GM12878 (cell line): ENCODE data around the gene ADK. TPM values are rescaled to one million over a fixed set of nuclear protein-coding genes. Genes with fewer than 3 reads are reported as not detected.

ENCODE experiments used
- ATAC-seq: fragments of 200-7000 bp; cut with Tn5 transposase; 3 replicates; pipeline ENCODE4 v1.9.1; 2020; ENCODE audit warnings: mild to moderate bottlenecking, moderate library complexity
- BruUV-seq: library from RNA; stranded (reverse); fragments of 400-500 nt; replicated peaks from 2 replicates; lab custom pipeline; 2021; lab: Mats Ljungman, UMichigan
- CTCF ChIA-PET: fragments of 300-600 bp; sonication (Branson Sonifier 250); formaldehyde crosslinking; extraction: SDS; loops from one replicate; lab custom pipeline; 2021; ENCODE audit warnings: inconsistent platforms; lab: Yijun Ruan, JAX
- POLR2A ChIA-PET: fragments of 350-600 bp; formaldehyde crosslinking; extraction: SDS; loops from one replicate; lab custom pipeline; 2021; ENCODE audit warnings: inconsistent platforms; lab: Charles Lee
- RAD21 ChIA-PET: fragments of 300-600 bp; sonication (Branson Sonifier 250); formaldehyde crosslinking; loops from one replicate; lab custom pipeline; 2023; ENCODE audit warnings: antibody characterized with exemption; ENCODE audit not compliant: unreplicated experiment; lab: Charles Lee
- SMC1A ChIA-PET: fragments of 300-600 bp; sonication (Branson Sonifier 250); formaldehyde crosslinking; loops from one replicate; lab custom pipeline; 2023; ENCODE audit not compliant: unreplicated experiment, uncharacterized antibody; lab: Charles Lee
- DNase-seq: peaks from one replicate; pipeline ENCODE4 v3.0.0-alpha.2; 2011; ENCODE audit warnings: low read depth, low spot score
- FAIRE-seq: peaks from 3 replicates; lab custom pipeline; 2011; peaks lifted over from hg19 to GRCh38; lab: Jason Lieb, UNC
- H2AFZ ChIP-seq: 2 replicates; pipeline ENCODE4 v1.6.0; 2011; ENCODE audit warnings: low read depth, low read length, control low read depth; ENCODE audit not compliant: control insufficient read depth
- H3K27ac ChIP-seq: 2 replicates; pipeline ENCODE4 v1.5.1; 2011; ENCODE audit warnings: control low read depth; ENCODE audit not compliant: control insufficient read depth, insufficient read depth
- H3K27me3 ChIP-seq, 2 experiments: replicated peaks in 1 of 2; 2 replicates each; pipeline versions ENCODE4 v1.6.0 to v1.6.1; 2011; ENCODE audit warnings: low read length in 1 of 2; ENCODE audit not compliant: control insufficient read depth in 2 of 2, insufficient read depth in 2 of 2
- H3K36me3 ChIP-seq, 2 experiments: 2 replicates each; pipeline ENCODE4 v1.5.1; 2011; ENCODE audit warnings: low read length in 1 of 2; ENCODE audit not compliant: control insufficient read depth in 2 of 2, insufficient read depth in 2 of 2
- H3K4me1 ChIP-seq: 2 replicates; pipeline ENCODE4 v1.6.1; 2011; ENCODE audit warnings: mild to moderate bottlenecking, low read length, moderate library complexity, mixed read lengths; ENCODE audit not compliant: control insufficient read depth, insufficient read depth
- H3K4me2 ChIP-seq: 2 replicates; pipeline ENCODE4 v1.6.0; 2011; ENCODE audit warnings: control low read depth; ENCODE audit not compliant: control insufficient read depth, insufficient read depth
- H3K4me3 ChIP-seq: fragments of 200-600 bp; sonication (generic); 2 replicates; pipeline ENCODE4 v1.5.1; 2016
- H3K79me2 ChIP-seq: 2 replicates; pipeline ENCODE4 v1.6.0; 2011; ENCODE audit warnings: low read length; ENCODE audit not compliant: control insufficient read depth, insufficient read depth
- H3K9ac ChIP-seq: 2 replicates; pipeline ENCODE4 v1.8.0; 2011; ENCODE audit warnings: low read length, control low read depth, mixed read lengths; ENCODE audit not compliant: control insufficient read depth, insufficient read depth
- H3K9me3 ChIP-seq: replicated peaks from 3 replicates; pipeline ENCODE4 v1.5.1; 2011; ENCODE audit warnings: mild to moderate bottlenecking, low read length; ENCODE audit not compliant: control insufficient read depth, insufficient read depth
- H4K20me1 ChIP-seq: 2 replicates; pipeline ENCODE4 v1.6.0; 2011; ENCODE audit not compliant: control insufficient read depth, insufficient read depth
- BACH1 ChIP-seq: fragments of 450-650 bp; IDR thresholded peaks from 2 replicates; pipeline ENCODE4 v1.6.1; 2017; ENCODE audit warnings: mild to moderate bottlenecking, borderline replicate concordance
- BMI1 ChIP-seq: fragments of 450-650 bp; IDR thresholded peaks from 2 replicates; pipeline ENCODE4 v1.6.1; 2016; ENCODE audit warnings: mild to moderate bottlenecking, moderate library complexity, borderline replicate concordance
- BRCA1 ChIP-seq: IDR thresholded peaks from 2 replicates; pipeline ENCODE4 v1.6.1; 2011; ENCODE audit warnings: low read depth, low read length, improper control_type of control experiment
- IKZF1 ChIP-seq: fragments of 450-650 bp; conservative IDR thresholded peaks from 2 replicates; pipeline ENCODE4 v1.6.1; 2017; ENCODE audit warnings: antibody characterized with exemption, mild to moderate bottlenecking
- MEF2A ChIP-seq: IDR thresholded peaks from 2 replicates; pipeline ENCODE4 v1.6.1; 2011; ENCODE audit warnings: low read depth, mild to moderate bottlenecking, low read length, moderate library complexity; ENCODE audit not compliant: insufficient read depth
- MYC ChIP-seq: IDR thresholded peaks from 2 replicates; pipeline ENCODE4 v1.6.1; 2011; ENCODE audit warnings: mild to moderate bottlenecking, low read length, moderate library complexity, inconsistent platforms; ENCODE audit not compliant: insufficient read depth, insufficient replicate concordance, insufficient read length, severe bottlenecking
- NFYA ChIP-seq: IDR thresholded peaks from 2 replicates; pipeline ENCODE4 v1.6.1; 2011; ENCODE audit warnings: low read depth, mild to moderate bottlenecking, low read length, improper control_type of control experiment, borderline replicate concordance
- NR2C2 ChIP-seq: IDR thresholded peaks from 2 replicates; pipeline ENCODE4 v1.6.1; 2011; ENCODE audit warnings: borderline replicate concordance, low read depth; ENCODE audit not compliant: control insufficient read depth, insufficient read length
- SREBF1 ChIP-seq: IDR thresholded peaks from 2 replicates; pipeline ENCODE4 v1.6.1; 2012; ENCODE audit warnings: mild to moderate bottlenecking, low read length
- STAT3 ChIP-seq: IDR thresholded peaks from 2 replicates; pipeline ENCODE4 v1.6.1; 2011; ENCODE audit warnings: low read depth, low read length, improper control_type of control experiment
- WGBS: methylation state at CpG from one replicate; pipeline ENCODE4 v1.1.6; 2016; ENCODE audit warnings: low lambda C conversion rate; ENCODE audit not compliant: insufficient replicate concordance, insufficient coverage; ENCODE audit errors: missing lambda C conversion rate; 5-methylcytosine and 5-hydroxymethylcytosine counted together
- in situ Hi-C: fragments of 300-500 bp; cut with MboI; formaldehyde crosslinking; loops from 9 replicates; pipeline ENCODE4 v1.14.3; 2018; ENCODE audit warnings: mixed read lengths
- intact Hi-C: fragments of 100-400 bp; cut with micrococcal nuclease; formaldehyde crosslinking; loops from one replicate; pipeline ENCODE4 v1.14.2; 2022; ENCODE audit not compliant: unreplicated experiment
- polyA plus RNA-seq, 11 experiments: library from polyadenylated mRNA; depleted of rRNA in 4 of 11; unstranded in 6 of 11; stranded (reverse) in 5 of 11; fragments of >200 nt; fragmentation: Nextera tagmentation in 4 of 11; fragmentation: Illumina TruSeq in 1 of 11; extraction: Ambion mirVana in 4 of 11; extraction: Trizol in 1 of 11; gene quantifications; 1 replicate in 1 of 11; 2 replicates in 10 of 11; pipeline versions ENCODE4 v1.2.1 to v1.2.3, GENCODE V29; 2011 to 2016; ENCODE audit warnings: inconsistent platforms in 2 of 11, missing spikeins in 2 of 11, low read depth in 1 of 11
- total RNA-seq, 4 experiments: library from RNA; depleted of rRNA in 3 of 4; stranded (reverse); fragments of >200 nt in 3 of 4; fragmentation: Illumina TruSeq in 1 of 4; extraction: Trizol in 1 of 4; gene quantifications; 2 replicates each; pipeline versions ENCODE4 v1.2.1 to v1.2.3, GENCODE V29; 2013 to 2021
- TF ChIP-seq, protein P1 (sequence below): fragments of 450-650 bp; IDR thresholded peaks from 2 replicates; pipeline ENCODE4 v1.6.1; 2017; ENCODE audit warnings: mild to moderate bottlenecking, low read depth, inconsistent platforms; ENCODE audit not compliant: poor library complexity, severe bottlenecking

The ADK gene
- total and polyA plus RNA-seq, 10 of the 15 experiments (the other 5 are each of a cell fraction or from before 2014, with no cell fraction given) = 42.0 to 151 (median 81.6) TPM

DNA sequence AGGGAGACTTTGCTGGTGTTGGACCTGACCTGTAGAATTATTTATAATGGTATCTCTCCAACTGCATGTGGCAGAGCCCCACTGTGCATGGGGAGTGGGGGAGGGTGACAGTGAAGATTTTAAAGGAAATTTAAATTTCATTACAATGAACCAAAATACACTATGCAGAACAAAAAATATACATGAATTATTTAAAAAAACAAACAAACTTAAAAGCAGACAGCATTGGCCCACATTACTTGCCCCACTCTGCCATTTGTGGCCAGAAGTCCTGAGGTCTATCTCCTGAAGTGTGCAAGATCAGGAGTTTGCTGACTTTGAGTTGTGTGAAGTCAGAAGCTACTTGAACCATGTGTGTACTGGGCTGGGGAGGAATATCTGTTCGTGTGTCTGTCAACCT is 40.9 kb upstream of the ADK start:
- ATAC-seq (no peak), DNase-seq (no peak), FAIRE-seq (no peak)
- in situ Hi-C loops = no loop called here
- Histone ChIP-seq H3K9me3 (no peaks in the 10 kb centered on the region), H3K79me2 (no peaks in the 10 kb centered on the region), H3K9ac (no peak overlapping the region), H3K27ac (no peak overlapping the region), H3K4me3 (no peak overlapping the region), H3K4me1 (no peaks in the 10 kb centered on the region), H4K20me1 (peaks cover 3% of the 10 kb centered on the region; the same call in 1 of the 2 replicates), H3K36me3 (peaks cover 3 to 35% of the 10 kb centered on the region in 2 experiments), H3K4me2 (no peak overlapping the region), H2AFZ (no peak overlapping the region), H3K27me3 (no peaks in the 10 kb centered on the region)
- CTCF ChIA-PET = interaction anchor here (0.8 to 8.7 kb wide), 9 partner anchors 8 to 230 kb away, joined by 3 to 73 read pairs (median 5); no protein-coding TSS in a partner anchor
- SMC1A ChIA-PET = interaction anchor here (1.0 to 5.0 kb wide), 9 partner anchors 8 to 176 kb away, joined by 3 to 23 read pairs (median 3); no protein-coding TSS in a partner anchor
- TF ChIP-seq STAT3 = no peak
- no peak for TF ChIP-seq BMI1
- no peak for TF ChIP-seq IKZF1
- TF ChIP-seq BRCA1 = no peak
- no peak for TF ChIP-seq MYC
- no peak for TF ChIP-seq NFYA
- TF ChIP-seq SREBF1 = no peak
- TF ChIP-seq NR2C2 = no peak
- no peak for TF ChIP-seq MEF2A
- TF ChIP-seq, protein P1, sequence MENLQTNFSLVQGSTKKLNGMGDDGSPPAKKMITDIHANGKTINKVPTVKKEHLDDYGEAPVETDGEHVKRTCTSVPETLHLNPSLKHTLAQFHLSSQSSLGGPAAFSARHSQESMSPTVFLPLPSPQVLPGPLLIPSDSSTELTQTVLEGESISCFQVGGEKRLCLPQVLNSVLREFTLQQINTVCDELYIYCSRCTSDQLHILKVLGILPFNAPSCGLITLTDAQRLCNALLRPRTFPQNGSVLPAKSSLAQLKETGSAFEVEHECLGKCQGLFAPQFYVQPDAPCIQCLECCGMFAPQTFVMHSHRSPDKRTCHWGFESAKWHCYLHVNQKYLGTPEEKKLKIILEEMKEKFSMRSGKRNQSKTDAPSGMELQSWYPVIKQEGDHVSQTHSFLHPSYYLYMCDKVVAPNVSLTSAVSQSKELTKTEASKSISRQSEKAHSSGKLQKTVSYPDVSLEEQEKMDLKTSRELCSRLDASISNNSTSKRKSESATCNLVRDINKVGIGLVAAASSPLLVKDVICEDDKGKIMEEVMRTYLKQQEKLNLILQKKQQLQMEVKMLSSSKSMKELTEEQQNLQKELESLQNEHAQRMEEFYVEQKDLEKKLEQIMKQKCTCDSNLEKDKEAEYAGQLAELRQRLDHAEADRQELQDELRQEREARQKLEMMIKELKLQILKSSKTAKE = no peak
- no peak for TF ChIP-seq BACH1
- 55% methylated on average over 1 of the region's 1 CpG for WGBS
- POLR2A ChIA-PET = interaction anchor here (0.5 kb wide), 2 partner anchors 354 to 682 kb away, joined by 3 to 5 read pairs; no protein-coding TSS in a partner anchor
- intact Hi-C loops = no loop called here
- no TSS peak for BruUV-seq
- RAD21 ChIA-PET = interaction anchor here (0.6 to 0.7 kb wide), 2 partner anchors 39 to 230 kb away, joined by 3 to 4 read pairs; no protein-coding TSS in a partner anchor
